OCI-LY1 (cell line): Measurements from ENCODE around the gene CTPS1.

Experiments used
- H2AFZ ChIP-seq: fragments of 200-600 bp; sonication (generic), shearing (Covaris generic); 2 replicates; pipeline ENCODE4 v1.6.0; 2014; ENCODE audit warnings: antibody characterized with exemption, mild to moderate bottlenecking, low read length
- H3F3A ChIP-seq: fragments of 200-600 bp; sonication (generic), shearing (Covaris generic); 2 replicates; pipeline ENCODE4 v1.6.0; 2014; ENCODE audit warnings: mild to moderate bottlenecking, antibody characterized with exemption, low read length, moderate library complexity; ENCODE audit not compliant: insufficient read depth
- H3K27ac ChIP-seq: fragments of 200-600 bp; sonication (generic); 2 replicates; pipeline ENCODE4 v1.5.1; 2014; ENCODE audit warnings: low read length, mixed run types, mild to moderate bottlenecking, low read depth; ENCODE audit not compliant: poor library complexity, severe bottlenecking
- H3K27me3 ChIP-seq: fragments of 200-600 bp; sonication (generic); 2 replicates; pipeline ENCODE4 v1.6.0; 2014; ENCODE audit warnings: antibody characterized with exemption, mild to moderate bottlenecking, low read length, moderate library complexity; ENCODE audit not compliant: insufficient read depth
- H3K36me3 ChIP-seq: fragments of 200-600 bp; sonication (generic); 2 replicates; pipeline ENCODE4 v1.6.1; 2014; ENCODE audit warnings: mild to moderate bottlenecking, antibody characterized with exemption, low read length, moderate library complexity, mixed read lengths; ENCODE audit not compliant: insufficient read depth
- H3K4me1 ChIP-seq: fragments of 200-600 bp; sonication (generic); 2 replicates; pipeline ENCODE4 v1.5.1; 2014; ENCODE audit warnings: mild to moderate bottlenecking, low read length, moderate library complexity; ENCODE audit not compliant: insufficient read depth, severe bottlenecking
- H3K4me2 ChIP-seq: fragments of 200-600 bp; sonication (generic), shearing (Covaris generic); 2 replicates; pipeline ENCODE4 v1.6.1; 2014; ENCODE audit warnings: low read length
- H3K4me3 ChIP-seq: fragments of 200-600 bp; sonication (generic); 2 replicates; pipeline ENCODE4 v1.5.1; 2014; ENCODE audit warnings: low read length, low read depth, mild to moderate bottlenecking, mixed read lengths; ENCODE audit not compliant: poor library complexity, severe bottlenecking
- H3K79me2 ChIP-seq: fragments of 200-600 bp; shearing (Covaris generic); 2 replicates; pipeline ENCODE4 v1.6.1; 2016; ENCODE audit warnings: mixed run types, low read length, mixed read lengths; ENCODE audit not compliant: insufficient read depth
- H3K9ac ChIP-seq: fragments of 200-600 bp; sonication (generic), shearing (Covaris generic); 2 replicates; pipeline ENCODE4 v1.6.1; 2014; ENCODE audit warnings: mild to moderate bottlenecking, low read length, mixed read lengths
- H3K9me2 ChIP-seq: fragments of 200-600 bp; sonication (generic), shearing (Covaris generic); 2 replicates; pipeline ENCODE4 v1.6.1; 2014; ENCODE audit warnings: low read depth, mild to moderate bottlenecking, low read length, mixed read lengths
- H3K9me3 ChIP-seq: fragments of 200-600 bp; shearing (Covaris generic); 2 replicates; pipeline ENCODE4 v1.6.1; 2014; ENCODE audit warnings: low read length, mixed read lengths
- H4K20me1 ChIP-seq: fragments of 200-600 bp; sonication (generic), shearing (Covaris generic); 2 replicates; pipeline ENCODE4 v1.6.0; 2016; ENCODE audit warnings: mild to moderate bottlenecking, low read length; ENCODE audit not compliant: insufficient read depth
- EZH2 ChIP-seq: fragments of 200-600 bp; sonication (generic), shearing (Covaris generic); IDR thresholded peaks from 2 replicates; pipeline ENCODE4 v1.8.0; 2017; ENCODE audit warnings: borderline replicate concordance, mixed run types, mild to moderate bottlenecking, antibody characterized with exemption, low read length, moderate library complexity, mixed read lengths
- TF ChIP-seq, protein P1 (sequence below): fragments of 200-600 bp; sonication (generic), shearing (Covaris generic); IDR thresholded peaks from 2 replicates; pipeline ENCODE4 v1.5.1; 2017; ENCODE audit warnings: mild to moderate bottlenecking, antibody characterized with exemption, low read length, moderate library complexity, mixed read lengths

CTPS1 gene

DNA sequence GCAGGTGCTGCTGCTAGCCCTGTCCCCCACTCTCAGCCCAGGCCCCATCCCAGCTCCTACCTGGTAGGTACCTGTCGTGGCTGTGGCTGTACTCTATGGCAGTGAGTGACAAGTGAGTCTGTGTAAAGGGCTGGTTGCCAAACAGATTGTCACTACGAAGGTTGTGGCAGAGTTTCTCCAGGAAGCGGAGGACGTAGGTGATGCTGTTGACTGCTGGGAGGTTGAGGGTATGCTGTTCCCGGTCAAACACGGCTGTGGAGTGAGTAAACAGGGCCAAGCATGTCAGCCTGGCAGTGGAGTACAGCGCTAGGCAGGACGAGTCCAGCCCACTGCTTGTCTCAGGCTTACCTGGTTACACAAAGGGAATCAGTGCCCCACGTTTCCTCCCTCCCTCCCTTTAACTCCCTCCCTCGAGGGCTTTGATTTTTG is 66.9 kb downstream of the CTPS1 start:
- Histone ChIP-seq H3K27me3 (no peaks in the 10 kb centered on the region), H3K4me2 (no peak overlapping the region), H3K4me3 (no peak overlapping the region), H3K9me3 (no peaks in the 10 kb centered on the region), H3K79me2 (no peaks in the 10 kb centered on the region), H3K4me1 (no peaks in the 10 kb centered on the region), H3K9me2 (no peaks in the 10 kb centered on the region), H3F3A (no peaks in the 10 kb centered on the region), H2AFZ (no peak overlapping the region), H3K9ac (no peak overlapping the region), H3K36me3 (peaks cover 16% of the 10 kb centered on the region), H4K20me1 (no peaks in the 10 kb centered on the region), H3K27ac (no peak overlapping the region)
- no peak for TF ChIP-seq EZH2
- TF ChIP-seq, protein P1, sequence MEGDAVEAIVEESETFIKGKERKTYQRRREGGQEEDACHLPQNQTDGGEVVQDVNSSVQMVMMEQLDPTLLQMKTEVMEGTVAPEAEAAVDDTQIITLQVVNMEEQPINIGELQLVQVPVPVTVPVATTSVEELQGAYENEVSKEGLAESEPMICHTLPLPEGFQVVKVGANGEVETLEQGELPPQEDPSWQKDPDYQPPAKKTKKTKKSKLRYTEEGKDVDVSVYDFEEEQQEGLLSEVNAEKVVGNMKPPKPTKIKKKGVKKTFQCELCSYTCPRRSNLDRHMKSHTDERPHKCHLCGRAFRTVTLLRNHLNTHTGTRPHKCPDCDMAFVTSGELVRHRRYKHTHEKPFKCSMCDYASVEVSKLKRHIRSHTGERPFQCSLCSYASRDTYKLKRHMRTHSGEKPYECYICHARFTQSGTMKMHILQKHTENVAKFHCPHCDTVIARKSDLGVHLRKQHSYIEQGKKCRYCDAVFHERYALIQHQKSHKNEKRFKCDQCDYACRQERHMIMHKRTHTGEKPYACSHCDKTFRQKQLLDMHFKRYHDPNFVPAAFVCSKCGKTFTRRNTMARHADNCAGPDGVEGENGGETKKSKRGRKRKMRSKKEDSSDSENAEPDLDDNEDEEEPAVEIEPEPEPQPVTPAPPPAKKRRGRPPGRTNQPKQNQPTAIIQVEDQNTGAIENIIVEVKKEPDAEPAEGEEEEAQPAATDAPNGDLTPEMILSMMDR: no peak

DNA sequence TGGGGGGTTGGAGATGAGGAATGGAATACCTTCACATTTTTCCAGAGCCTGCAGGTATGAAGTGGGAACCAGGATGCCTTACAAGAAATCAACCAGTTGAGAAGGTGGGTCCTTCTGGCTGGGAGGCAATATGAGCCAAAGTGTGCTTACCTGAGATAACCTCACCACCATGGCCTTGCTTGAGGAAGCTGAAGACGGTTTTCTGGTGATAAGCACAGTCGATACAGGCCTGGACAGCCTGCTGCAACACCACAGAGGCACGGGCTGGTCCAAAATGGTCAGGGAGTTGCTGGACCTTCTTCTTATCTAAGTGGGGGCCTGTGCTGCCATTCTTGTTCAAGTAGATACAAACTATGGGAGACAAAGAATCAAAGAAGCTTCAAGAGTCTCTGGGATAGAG is 69.0 kb downstream of the CTPS1 start:
- Histone ChIP-seq H3F3A (no peaks in the 10 kb centered on the region), H3K36me3 (peaks cover 16% of the 10 kb centered on the region), H3K9me3 (no peaks in the 10 kb centered on the region), H3K4me1 (no peaks in the 10 kb centered on the region), H3K27me3 (no peaks in the 10 kb centered on the region), H3K9ac (no peak overlapping the region), H4K20me1 (no peaks in the 10 kb centered on the region), H3K27ac (no peak overlapping the region), H3K4me2 (no peak overlapping the region), H2AFZ (no peak overlapping the region), H3K4me3 (no peak overlapping the region), H3K79me2 (no peaks in the 10 kb centered on the region), H3K9me2 (no peaks in the 10 kb centered on the region)
- no peak for TF ChIP-seq EZH2
- TF ChIP-seq, protein P1: no peak

DNA sequence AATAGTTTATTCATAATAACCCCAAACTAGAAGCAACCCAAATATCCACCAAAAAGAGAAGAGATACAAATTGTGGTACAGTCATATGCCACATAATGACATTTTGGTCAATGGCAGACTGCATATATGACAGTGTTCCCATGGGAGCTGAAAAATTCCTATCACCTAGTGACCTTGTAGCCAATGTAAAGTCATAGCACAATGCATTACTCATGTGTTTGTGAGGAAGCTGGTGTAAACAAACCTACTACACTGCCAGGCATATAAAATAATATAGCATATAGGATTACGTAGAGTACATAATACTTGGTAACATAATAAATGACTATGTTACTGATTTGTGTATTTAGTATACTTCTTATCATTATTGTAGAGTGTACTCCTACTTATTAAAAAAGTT is 71.5 kb downstream of the CTPS1 start:
- Histone ChIP-seq H3K79me2 (no peaks in the 10 kb centered on the region), H3K4me3 (no peak overlapping the region), H3K27me3 (no peaks in the 10 kb centered on the region), H3K9me2 (no peaks in the 10 kb centered on the region), H3K4me2 (no peak overlapping the region), H3F3A (no peaks in the 10 kb centered on the region), H3K9ac (no peak overlapping the region), H3K36me3 (peaks cover 11% of the 10 kb centered on the region), H4K20me1 (no peaks in the 10 kb centered on the region), H3K4me1 (no peaks in the 10 kb centered on the region), H3K9me3 (no peaks in the 10 kb centered on the region), H3K27ac (no peak overlapping the region), H2AFZ (no peak overlapping the region)
- no peak for TF ChIP-seq EZH2
- TF ChIP-seq, protein P1: no peak
